Breast epithelium (tissue), 3 donors: ENCODE results near the gene SENP3.

Experiments used
- CTCF ChIP-seq, 3 donors: fragments of 450-650 bp; IDR thresholded peaks; one replicate each; pipeline ENCODE4 v1.5.1; 2016 to 2017; ENCODE audit warnings: antibody characterized with exemption in 3 of 3, mild to moderate bottlenecking in 3 of 3, moderate library complexity in 3 of 3
- POLR2A ChIP-seq: fragments of 450-650 bp; IDR thresholded peaks from one replicate; pipeline ENCODE4 v1.6.1; 2016; ENCODE audit warnings: antibody characterized with exemption, mild to moderate bottlenecking, moderate library complexity
- POLR2AphosphoS5 ChIP-seq, 3 donors: sonication (generic); formaldehyde crosslinking; IDR thresholded peaks; one replicate each; pipeline ENCODE4 v1.6.1; 2017; ENCODE audit warnings: antibody characterized with exemption in 3 of 3

GRCh38 chr17:7548585-7549400 is 12.9 kb upstream of the SENP3 start, which contains the start of gene TNFSF12:
- TF ChIP-seq CTCF (IDR thresholded peaks at IDR 0.05) (peak in 2 of 3 donors; percentile 12 to 14), POLR2AphosphoS5 (IDR thresholded peaks at IDR 0.05) (no peak), POLR2A (no peak)
